HG03159 (cell line): ENCODE data around the gene LTB4R.

Source experiments
- ATAC-seq: cut with Tn5 transposase; IDR thresholded peaks from one replicate; pipeline ENCODE4 v1.9.1; 2021; ENCODE audit warnings: mild to moderate bottlenecking, moderate library complexity; ENCODE audit not compliant: unreplicated experiment

Gene LTB4R, protein sequence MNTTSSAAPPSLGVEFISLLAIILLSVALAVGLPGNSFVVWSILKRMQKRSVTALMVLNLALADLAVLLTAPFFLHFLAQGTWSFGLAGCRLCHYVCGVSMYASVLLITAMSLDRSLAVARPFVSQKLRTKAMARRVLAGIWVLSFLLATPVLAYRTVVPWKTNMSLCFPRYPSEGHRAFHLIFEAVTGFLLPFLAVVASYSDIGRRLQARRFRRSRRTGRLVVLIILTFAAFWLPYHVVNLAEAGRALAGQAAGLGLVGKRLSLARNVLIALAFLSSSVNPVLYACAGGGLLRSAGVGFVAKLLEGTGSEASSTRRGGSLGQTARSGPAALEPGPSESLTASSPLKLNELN

GRCh38 chr14:24310646-24311604, at the start of gene LTB4R:
TSS of gene LTB4R (plus strand) at chr14:24311502. CDS start at chr14:24315652, 4,150 bp downstream.
- peak; percentile 61 for ATAC-seq

- ATAC-seq, result no peak
Observed at GRCh38 chr14:24261969-24262327, 49.4 kb upstream of the LTB4R start.

GRCh38 chr14:24262821-24263733, 48.2 kb upstream of the LTB4R start, which contains the start of gene TGM1:
TSS of gene TGM1 (minus strand) at chr14:24263177. CDS start at chr14:24262352, 825 bp downstream.
- ATAC-seq, result no peak

GRCh38 chr14:24263848-24264247, 47.5 kb upstream of the LTB4R start:
- no peak for ATAC-seq

- no peak for ATAC-seq
Observed at GRCh38 chr14:24264298-24264697, 47.0 kb upstream of the LTB4R start.

GRCh38 chr14:24266344-24267244, 44.7 kb upstream of the LTB4R start:
- ATAC-seq, result no peak

GRCh38 chr14:24267516-24267915, 43.8 kb upstream of the LTB4R start:
- no peak for ATAC-seq

GRCh38 chr14:24268225-24268624, 43.1 kb upstream of the LTB4R start:
- ATAC-seq, result no peak

GRCh38 chr14:24269368-24269767, 41.9 kb upstream of the LTB4R start:
- no peak for ATAC-seq

DNA sequence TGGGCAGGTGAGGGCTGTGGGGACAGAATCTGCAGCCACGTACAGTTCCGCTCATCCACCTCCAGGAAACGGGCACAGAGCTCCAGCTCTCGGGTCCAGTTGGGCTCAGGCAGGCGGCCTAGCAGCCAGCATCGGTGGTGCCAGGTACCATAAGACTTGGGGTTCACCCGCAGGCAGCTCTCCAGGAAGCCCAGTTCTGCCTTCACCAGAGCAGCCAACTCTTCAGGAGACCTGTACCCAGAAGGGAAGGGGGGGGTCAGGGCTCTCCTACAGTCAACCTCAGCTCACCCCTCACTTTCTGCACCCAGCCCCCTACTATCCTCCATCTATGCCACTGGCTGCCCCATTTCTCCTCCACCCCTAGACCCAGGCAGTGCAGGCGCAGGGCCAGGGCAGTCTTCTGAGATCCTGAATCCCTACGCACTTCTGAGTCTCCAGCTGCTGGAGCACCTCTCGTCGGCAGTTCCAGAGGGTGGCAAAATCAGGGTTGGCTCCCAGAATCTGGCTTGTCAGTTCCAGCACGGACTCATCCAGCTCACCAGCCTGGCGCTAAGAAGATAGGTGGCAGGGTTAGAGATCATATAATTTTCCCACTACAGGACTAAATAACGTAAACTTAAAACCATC, 41.3 kb upstream of the LTB4R start:
- no peak for ATAC-seq

GRCh38 chr14:24270537-24271133, 40.7 kb upstream of the LTB4R start:
- no peak for ATAC-seq

DNA sequence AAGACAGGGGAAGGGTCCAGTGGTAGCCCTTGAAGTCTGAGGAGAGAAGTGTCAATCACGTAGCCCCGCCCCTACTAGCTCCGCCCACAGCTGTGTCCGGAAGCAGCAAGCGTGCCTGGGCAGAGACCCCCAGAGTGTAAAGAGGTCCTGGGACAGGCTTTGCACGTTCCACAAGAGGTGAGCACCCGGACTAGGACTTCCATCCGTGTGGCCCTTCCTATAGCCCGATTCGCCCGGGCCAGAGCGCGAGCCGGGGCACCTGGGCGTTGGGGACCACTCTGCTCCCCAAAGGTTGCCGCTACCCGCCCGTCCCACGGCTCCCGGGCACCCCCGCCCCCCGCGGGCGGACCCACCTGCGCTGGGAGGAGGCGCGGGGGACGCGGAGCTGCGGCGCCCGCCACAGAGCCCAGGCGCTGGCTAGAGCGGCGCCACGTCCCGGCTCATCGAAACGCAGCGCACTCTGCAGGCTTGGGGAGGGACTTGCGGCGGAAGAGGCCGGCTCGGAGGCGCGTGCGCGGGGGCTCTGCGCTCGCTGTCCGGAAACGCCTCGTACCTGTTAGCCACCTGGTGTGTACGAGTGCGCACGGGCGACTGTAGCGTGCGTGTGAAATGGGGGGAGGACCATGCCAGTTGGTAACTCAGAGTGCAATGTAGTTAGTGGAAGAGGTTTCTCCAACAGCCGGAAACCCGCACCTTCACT, 40.0 kb upstream of the LTB4R start, which contains the start of gene RABGGTA:
RABGGTA (minus strand) TSS at position 464 of the 700 bp plus-strand sequence. CDS start 482 bp downstream, outside the sequence.
- ATAC-seq, result peak; percentile 85

DNA sequence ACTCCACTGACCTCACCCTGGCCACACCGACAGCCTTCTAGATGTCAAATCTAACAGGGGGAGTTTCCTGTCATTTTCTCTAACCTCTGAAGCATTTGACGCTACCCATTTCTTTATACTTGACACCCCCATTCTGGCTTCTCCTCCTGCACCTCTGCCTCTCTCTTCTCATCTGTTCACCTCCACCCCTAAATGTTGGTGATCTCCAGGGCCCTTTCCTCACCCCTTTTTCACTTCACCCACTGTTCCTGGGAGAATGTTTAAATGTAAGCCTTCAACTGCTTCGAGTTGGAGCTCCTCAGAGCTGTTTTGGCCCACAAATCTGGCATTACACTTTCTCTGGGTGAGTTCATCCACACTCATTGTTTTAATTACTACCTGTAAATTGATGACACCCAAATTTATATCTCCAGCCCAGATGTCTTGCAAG, 39.5 kb upstream of the LTB4R start:
- no peak for ATAC-seq

GRCh38 chr14:24272467-24272866, 38.8 kb upstream of the LTB4R start:
- no peak for ATAC-seq

- ATAC-seq, result no peak
Observed at GRCh38 chr14:24273422-24273998, 37.8 kb upstream of the LTB4R start.

DNA sequence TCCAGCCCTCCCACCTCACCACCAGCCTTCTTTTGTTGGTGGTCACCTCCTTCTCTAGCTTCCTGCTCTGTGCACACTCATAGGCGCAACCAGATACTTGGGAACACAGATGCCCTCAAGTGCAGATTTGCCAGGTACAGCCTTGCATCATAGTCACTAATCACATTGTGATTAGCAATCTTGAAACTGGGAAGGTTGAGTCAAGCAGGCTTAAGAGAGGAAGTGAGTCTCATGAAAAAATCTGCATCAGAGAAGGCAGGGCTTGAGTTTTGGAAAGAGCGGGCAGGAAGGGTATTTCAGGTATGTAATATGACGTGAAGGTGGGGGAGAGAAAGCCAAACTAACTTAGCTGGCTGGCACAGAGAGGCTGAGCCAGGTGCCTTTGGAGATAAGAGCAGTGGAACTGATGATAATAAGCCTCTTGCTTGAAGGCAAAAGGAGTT, 37.2 kb upstream of the LTB4R start:
- peak; percentile 37 for ATAC-seq

GRCh38 chr14:24277071-24277470, 34.2 kb upstream of the LTB4R start:
- no peak for ATAC-seq
